PC-3 (cell line): ENCODE results near the gene STX16. TPM values are rescaled to one million over a fixed set of nuclear protein-coding genes. Genes with fewer than 3 reads are reported as not detected.
A peak's percentile ranks its signal among the peaks of the same experiment; 100 is the strongest.

Experiments
- ATAC-seq: fragments of 200-7000 bp; cut with Tn5 transposase; 2 replicates; pipeline ENCODE4 v1.9.1; 2020; ENCODE audit warnings: mild to moderate bottlenecking, moderate library complexity
- Bru-seq: library from RNA; stranded (reverse); fragments of 400-500 nt; gene quantifications from one replicate; lab custom pipeline; 2021; lab: Mats Ljungman, UMichigan
- BruChase-seq, 2 experiments: library from RNA; stranded (reverse); fragments of 400-500 nt; gene quantifications; one replicate each; lab custom pipeline; 2021; lab: Mats Ljungman, UMichigan
- BruUV-seq: library from RNA; stranded (reverse); fragments of 400-500 nt; replicated peaks from 2 replicates; lab custom pipeline; 2021; lab: Mats Ljungman, UMichigan
- CTCF ChIA-PET: fragments of 300-600 bp; sonication (Branson Sonifier 250); formaldehyde crosslinking; loops from one replicate; lab custom pipeline; 2022; ENCODE audit warnings: antibody characterized with exemption; lab: Charles Lee
- POLR2A ChIA-PET: fragments of 300-600 bp; sonication (Branson Sonifier 250); formaldehyde crosslinking; loops from one replicate; lab custom pipeline; 2022; ENCODE audit warnings: antibody characterized with exemption; ENCODE audit not compliant: unreplicated experiment; lab: Charles Lee
- DNase-seq: peaks from one replicate; pipeline ENCODE4 v3.0.0-alpha.2; 2015
- H2AFZ ChIP-seq: fragments of 300-600 bp; sonication (generic); 2 replicates; pipeline ENCODE4 v1.6.0; 2016; ENCODE audit warnings: antibody characterized with exemption, low read length
- H3F3A ChIP-seq: fragments of 300-600 bp; sonication (generic); one replicate; pipeline ENCODE4 v1.6.0; 2017; ENCODE audit warnings: antibody characterized with exemption, low read length, control low read depth, mild to moderate bottlenecking; ENCODE audit not compliant: unreplicated experiment
- H3K27ac ChIP-seq: fragments of 300-600 bp; sonication (generic); 2 replicates; pipeline ENCODE4 v1.5.1; 2016; ENCODE audit warnings: mild to moderate bottlenecking, low read length
- H3K27me3 ChIP-seq: fragments of 300-600 bp; sonication (generic); 2 replicates; pipeline ENCODE4 v1.6.1; 2016; ENCODE audit warnings: low read length, mixed read lengths
- H3K36me3 ChIP-seq: fragments of 300-600 bp; sonication (generic); 2 replicates; pipeline ENCODE4 v1.6.1; 2016; ENCODE audit warnings: low read depth, mixed run types, low read length, mixed read lengths
- H3K4me1 ChIP-seq: fragments of 300-600 bp; sonication (generic); 2 replicates; pipeline ENCODE4 v1.5.1; 2016; ENCODE audit warnings: low read length; ENCODE audit not compliant: insufficient read depth
- H3K4me2 ChIP-seq: fragments of 300-600 bp; sonication (generic); 2 replicates; pipeline ENCODE4 v1.6.0; 2016; ENCODE audit warnings: low read length
- H3K4me3 ChIP-seq: fragments of 300-600 bp; sonication (generic); 2 replicates; pipeline ENCODE4 v1.5.1; 2016; ENCODE audit warnings: mild to moderate bottlenecking, low read length, mixed read lengths
- H3K79me2 ChIP-seq: fragments of 300-600 bp; sonication (generic); 2 replicates; pipeline ENCODE4 v1.6.1; 2017; ENCODE audit warnings: low read length, mixed read lengths
- H3K9ac ChIP-seq: fragments of 300-600 bp; sonication (generic); 2 replicates; pipeline ENCODE4 v1.6.0; 2016; ENCODE audit warnings: mild to moderate bottlenecking, low read length
- H3K9me2 ChIP-seq: fragments of 300-600 bp; sonication (generic); replicated peaks from 2 replicates; pipeline ENCODE4 v1.6.1; 2016; ENCODE audit warnings: mixed run types, low read length, mixed read lengths
- H3K9me3 ChIP-seq: fragments of 300-600 bp; sonication (generic); 2 replicates; pipeline ENCODE4 v1.6.1; 2016; ENCODE audit warnings: low read length, mixed read lengths
- H4K20me1 ChIP-seq: fragments of 300-600 bp; sonication (generic); 2 replicates; pipeline ENCODE4 v1.6.1; 2016; ENCODE audit warnings: low read length, mixed read lengths
- EZH2 ChIP-seq: fragments of 300-600 bp; sonication (generic); IDR thresholded peaks from one replicate; pipeline ENCODE4 v1.6.1; 2017; ENCODE audit warnings: antibody characterized with exemption, mild to moderate bottlenecking, low read length; ENCODE audit not compliant: unreplicated experiment
- EZH2phosphoT487 ChIP-seq: fragments of 300-600 bp; sonication (generic); IDR thresholded peaks from 2 replicates; pipeline ENCODE4 v1.6.1; 2018; ENCODE audit warnings: mild to moderate bottlenecking, antibody characterized with exemption, low read length, borderline replicate concordance
- intact Hi-C: fragments of 100-400 bp; cut with micrococcal nuclease; formaldehyde crosslinking; loops from 2 replicates; pipeline ENCODE4 v1.9.0; 2023
- long read RNA-seq: library from polyadenylated mRNA; unstranded; transcript quantifications from one replicate; pipeline ENCODE4 v2.0.0, GENCODE V29; 2021; ENCODE audit not compliant: unreplicated experiment
- total RNA-seq: library from RNA; depleted of rRNA; stranded (reverse); fragments of >200 nt; gene quantifications from 2 replicates; pipeline ENCODE4 v1.2.3, GENCODE V29; 2014; rRNA removed
- TF ChIP-seq, protein P1 (sequence below): fragments of 300-600 bp; sonication (generic); conservative IDR thresholded peaks from 2 replicates; pipeline ENCODE4 v1.5.1; 2017; ENCODE audit warnings: antibody characterized with exemption, low read depth, mild to moderate bottlenecking, low read length

Gene STX16
- 44.2 and 47.1 TPM in 2 replicates for total RNA-seq
- Bru-seq, nascent RNA: percentile 99 among the genes with signal in this experiment
- BruChase-seq, experiment 1, labeled RNA remaining after a 6-hour chase: percentile 99 among the genes with signal in this experiment
- BruChase-seq, experiment 2, labeled RNA remaining after a 2-hour chase: percentile 99 among the genes with signal in this experiment
- long read RNA-seq, full-length matches to known transcripts: 35 of 84 reads
- long read RNA-seq, partial matches to known transcripts: 35 of 84 reads
- long read RNA-seq, other reads (novel, unspliced or antisense): 14 of 84 reads

DNA sequence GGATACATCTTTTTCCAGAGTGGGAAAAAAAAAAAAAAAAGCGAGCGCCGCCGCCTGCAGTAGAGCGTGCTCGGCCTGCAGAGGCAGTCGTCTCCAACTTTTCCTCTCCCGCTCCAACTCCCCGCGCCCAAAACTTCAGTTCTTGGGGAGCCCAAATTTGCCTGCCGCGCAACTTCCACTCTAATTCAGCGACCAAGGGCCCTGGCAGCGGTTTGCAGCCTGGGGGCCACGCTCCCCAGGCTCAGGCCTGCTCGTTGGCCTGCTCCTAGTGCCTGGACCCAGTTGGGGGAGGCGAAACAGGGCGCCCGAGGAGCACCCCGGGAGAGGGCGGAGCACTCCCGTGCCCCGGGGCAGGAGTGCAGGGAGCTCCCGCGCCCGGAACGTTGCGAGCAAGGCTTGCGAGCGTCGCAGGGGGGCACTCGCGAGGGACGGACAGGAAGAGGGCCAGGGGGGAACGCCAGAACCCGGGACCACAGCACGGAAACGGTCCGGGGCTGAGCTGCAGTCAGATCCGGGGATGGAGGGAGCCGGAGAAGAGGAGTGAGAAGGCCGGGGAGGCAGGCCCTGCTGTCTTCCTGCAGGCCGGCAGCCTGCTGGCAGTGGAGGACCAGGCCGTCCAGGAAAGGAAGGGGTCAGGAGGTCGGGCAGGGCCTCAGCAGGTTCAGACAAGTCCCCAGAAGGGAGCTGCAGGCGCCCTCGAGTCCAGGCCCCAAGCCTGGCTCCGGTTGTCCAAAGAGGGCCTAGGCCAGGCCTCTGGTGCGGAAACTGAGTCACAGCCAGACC lies at the start of gene STX16:
TSS of gene STX16 (plus strand) at position 508 of the 783 bp plus-strand sequence. CDS start 724 bp downstream, outside the sequence.
- BruUV-seq: TSS peak; percentile 72
- Histone ChIP-seq H3K9me3 (no peaks in the 10 kb centered on the region), H3K27me3 (no peaks in the 10 kb centered on the region), H3K4me2 (peak within 1 kb of the TSS; percentile 94), H3F3A (no peaks in the 10 kb centered on the region), H3K27ac (peak within 1 kb of the TSS; percentile 85), H3K9me2 (no peaks in the 10 kb centered on the region), H3K36me3 (peaks cover 4% of the 10 kb centered on the region; the same call in 1 of the 2 replicates), H2AFZ (peak within 1 kb of the TSS; percentile 99), H3K79me2 (peaks cover 49% of the 10 kb centered on the region), H3K4me1 (peaks cover 65% of the 10 kb centered on the region), H3K4me3 (peak within 1 kb of the TSS; percentile 96), H4K20me1 (0 out of 2 replicates have a peak, but pooled peaks cover 5% of the 10 kb centered on the region), H3K9ac (peak within 1 kb of the TSS; percentile 97)
- TF ChIP-seq, protein P1, sequence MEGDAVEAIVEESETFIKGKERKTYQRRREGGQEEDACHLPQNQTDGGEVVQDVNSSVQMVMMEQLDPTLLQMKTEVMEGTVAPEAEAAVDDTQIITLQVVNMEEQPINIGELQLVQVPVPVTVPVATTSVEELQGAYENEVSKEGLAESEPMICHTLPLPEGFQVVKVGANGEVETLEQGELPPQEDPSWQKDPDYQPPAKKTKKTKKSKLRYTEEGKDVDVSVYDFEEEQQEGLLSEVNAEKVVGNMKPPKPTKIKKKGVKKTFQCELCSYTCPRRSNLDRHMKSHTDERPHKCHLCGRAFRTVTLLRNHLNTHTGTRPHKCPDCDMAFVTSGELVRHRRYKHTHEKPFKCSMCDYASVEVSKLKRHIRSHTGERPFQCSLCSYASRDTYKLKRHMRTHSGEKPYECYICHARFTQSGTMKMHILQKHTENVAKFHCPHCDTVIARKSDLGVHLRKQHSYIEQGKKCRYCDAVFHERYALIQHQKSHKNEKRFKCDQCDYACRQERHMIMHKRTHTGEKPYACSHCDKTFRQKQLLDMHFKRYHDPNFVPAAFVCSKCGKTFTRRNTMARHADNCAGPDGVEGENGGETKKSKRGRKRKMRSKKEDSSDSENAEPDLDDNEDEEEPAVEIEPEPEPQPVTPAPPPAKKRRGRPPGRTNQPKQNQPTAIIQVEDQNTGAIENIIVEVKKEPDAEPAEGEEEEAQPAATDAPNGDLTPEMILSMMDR: peak; percentile 89
- no peak for TF ChIP-seq EZH2phosphoT487
- ATAC-seq (peak; percentile 76), DNase-seq (peak; percentile 99)
- POLR2A ChIA-PET: interaction anchor here (0.5 to 0.7 kb wide), 7 partner anchors 40 to 262 kb away, joined by 3 to 10 read pairs (median 5); partner anchors contain the start of genes APCDD1L and VAPB
- CTCF ChIA-PET: interaction anchor here (0.6 to 1.6 kb wide), 7 partner anchors 30 to 293 kb away, joined by 3 to 14 read pairs (median 4); no protein-coding TSS in a partner anchor
- intact Hi-C loops: loop anchor here (5.0 kb wide), 3 partner anchors 236 to 414 kb away; partner anchors contain the start of gene PRELID3B

GRCh38 chr20:58602124-58602523 lies 49.0 kb upstream of the STX16 start:
- no TSS peak for BruUV-seq
- Histone ChIP-seq H3F3A (no peaks in the 10 kb centered on the region), H2AFZ (no peak overlapping the region), H3K27ac (no peak overlapping the region), H3K4me3 (no peak overlapping the region), H3K27me3 (no peaks in the 10 kb centered on the region), H3K4me2 (no peak overlapping the region), H3K9me3 (no peaks in the 10 kb centered on the region), H3K9ac (no peak overlapping the region), H3K4me1 (no peaks in the 10 kb centered on the region), H3K9me2 (no peaks in the 10 kb centered on the region), H4K20me1 (no peaks in the 10 kb centered on the region), H3K79me2 (no peaks in the 10 kb centered on the region), H3K36me3 (no peaks in the 10 kb centered on the region)
- TF ChIP-seq, protein P1: no peak
- no peak for TF ChIP-seq EZH2
- TF ChIP-seq EZH2phosphoT487: no peak
- POLR2A ChIA-PET: no interaction called here
- CTCF ChIA-PET: no interaction called here
- intact Hi-C loops: no loop called here
- ATAC-seq: no peak
- DNase-seq: no peak
